Lung (tissue), 12 donors: ENCODE data around the gene NHSL1. TPM values are rescaled to one million over a fixed set of nuclear protein-coding genes. Genes with fewer than 3 reads are reported as not detected.
A peak's percentile ranks its signal among the peaks of the same experiment; 100 is the strongest.

Experiments
- ATAC-seq: fragments of 200-7000 bp; cut with Tn5 transposase; one replicate; pipeline ENCODE4 v1.9.1; 2020; ENCODE audit warnings: moderate number of reproducible peaks; ENCODE audit not compliant: insufficient read depth, low FRiP score
- DNase-seq, 3 donors: peaks; one replicate each; pipeline ENCODE4 v3.0.0-alpha.2; 2013 to 2017
- H3K27ac ChIP-seq, 2 donors: one replicate each; pipeline ENCODE4 v1.5.1; 2013; ENCODE audit warnings: mild to moderate bottlenecking in 2 of 2, moderate library complexity in 2 of 2, control low read depth in 1 of 2, inconsistent platforms in 1 of 2, low read depth in 1 of 2, low read length in 1 of 2
- H3K27me3 ChIP-seq, 3 donors: one replicate each; pipeline ENCODE4 v1.5.1; 2013; ENCODE audit warnings: low read length in 2 of 3; ENCODE audit not compliant: control insufficient read depth in 3 of 3, insufficient read depth in 3 of 3
- H3K36me3 ChIP-seq, 4 donors: one replicate each; pipeline ENCODE4 v1.5.1; 2013; ENCODE audit warnings: low read length in 4 of 4, mild to moderate bottlenecking in 1 of 4, moderate library complexity in 1 of 4; ENCODE audit not compliant: control insufficient read depth in 4 of 4, insufficient read depth in 4 of 4
- H3K4me1 ChIP-seq, 5 donors: one replicate each; pipeline ENCODE4 v1.5.1; 2013; ENCODE audit warnings: low read length in 5 of 5, mild to moderate bottlenecking in 2 of 5, moderate library complexity in 1 of 5; ENCODE audit not compliant: control insufficient read depth in 5 of 5, insufficient read depth in 5 of 5
- H3K4me3 ChIP-seq: one replicate; pipeline ENCODE4 v1.5.1; 2013; ENCODE audit warnings: mild to moderate bottlenecking, control low read depth, moderate library complexity
- H3K9ac ChIP-seq, 2 donors: one replicate each; pipeline ENCODE4 v1.5.1; 2013; ENCODE audit warnings: low read length in 2 of 2, control low read depth in 1 of 2; ENCODE audit not compliant: insufficient read depth in 1 of 2
- H3K9me3 ChIP-seq, 4 donors: one replicate each; pipeline ENCODE4 v1.5.1; 2013; ENCODE audit warnings: low read length in 3 of 4, mild to moderate bottlenecking in 1 of 4, moderate library complexity in 1 of 4; ENCODE audit not compliant: control insufficient read depth in 4 of 4, insufficient read depth in 3 of 4
- WGBS, 2 donors: extraction: QIAGEN DNeasy Blood & Tissue Kit; methylation state at CpG; one replicate each; pipeline ENCODE4 v1.1.7; 2013; 5-methylcytosine and 5-hydroxymethylcytosine counted together
- polyA plus RNA-seq, 2 donors: library from polyadenylated mRNA; stranded (reverse); fragments of 200-250 nt; gene quantifications; one replicate each; pipeline ENCODE4 v1.2.1, GENCODE V29; 2013
- total RNA-seq, 2 donors: library from RNA; depleted of rRNA in 1 of 2; stranded (reverse); fragments of >200 nt in 1 of 2; gene quantifications; one replicate each; pipeline ENCODE4 v1.2.1, GENCODE V29; 2014 to 2021
- TF ChIP-seq, protein P1 (sequence below): IDR thresholded peaks from 2 replicates; pipeline ENCODE4 v1.5.1; 2012; ENCODE audit warnings: mild to moderate bottlenecking; ENCODE audit errors: control extremely low read depth, extremely low read depth
- donor health status: control.
- donor health status: control.
- donor health status: Bipolar disorder and iron deficiency.
- donor health status: healthy.
- donor health status: DM: yes; HTN: yes; CAD: no.

The NHSL1 gene
- total and polyA plus RNA-seq, 4 donors, result 5.2 to 53.7 (median 30.4) TPM

DNA sequence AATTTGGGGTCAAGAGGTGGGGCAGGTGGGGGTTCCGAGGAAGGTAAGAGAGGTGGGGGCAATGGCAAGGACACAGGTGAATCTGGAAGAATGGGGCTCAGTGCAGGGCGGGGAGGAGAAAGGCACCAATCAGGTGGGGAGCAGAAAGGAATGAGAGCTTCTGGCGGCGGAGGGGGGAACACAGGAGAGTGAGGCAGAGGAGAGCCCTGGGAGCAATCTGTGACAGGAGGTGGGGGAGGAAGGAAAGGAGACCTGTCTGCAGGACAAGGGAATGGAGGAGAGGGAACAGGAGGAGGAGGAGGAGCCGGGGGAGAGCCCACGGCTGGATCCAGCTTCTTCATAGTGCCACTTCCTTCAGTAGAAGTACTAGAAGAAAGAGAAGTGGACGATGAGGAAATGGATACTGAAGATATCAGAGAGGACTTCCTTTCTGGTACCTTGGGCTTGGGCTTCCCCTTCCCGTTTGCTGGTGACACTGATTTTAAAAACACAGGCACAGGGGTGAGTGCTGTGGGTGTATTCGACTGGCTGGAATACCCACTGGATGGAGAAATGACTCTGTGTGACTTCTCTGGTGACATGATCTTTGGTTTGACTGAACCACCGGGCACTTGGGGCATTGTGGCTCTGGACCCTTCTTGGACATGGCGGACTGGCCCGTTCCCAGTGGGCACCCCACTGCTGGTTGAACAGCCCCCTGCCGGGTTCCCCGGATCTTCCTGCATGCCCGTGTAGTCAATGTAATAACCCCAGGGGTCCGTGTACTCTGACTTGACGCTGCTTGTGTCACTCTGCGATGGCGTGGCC, 67.8 kb downstream of the NHSL1 start:
- ATAC-seq (no peak), DNase-seq (no peak)
- peaks cover 0 to 14% (median 4%) of the 10 kb centered on the region in 4 donors for H3K36me3 ChIP-seq
- no peaks in the 10 kb centered on the region for H3K9me3 ChIP-seq
- peak overlapping the region in 1 of 2 donors; percentile 74 for H3K27ac ChIP-seq
- 74 to 81% methylated on average over 19 of the region's 19 CpGs for WGBS, 2 donors
- peaks cover 0 to 16% (median 3%) of the 10 kb centered on the region in 5 donors for H3K4me1 ChIP-seq
- TF ChIP-seq, protein P1, sequence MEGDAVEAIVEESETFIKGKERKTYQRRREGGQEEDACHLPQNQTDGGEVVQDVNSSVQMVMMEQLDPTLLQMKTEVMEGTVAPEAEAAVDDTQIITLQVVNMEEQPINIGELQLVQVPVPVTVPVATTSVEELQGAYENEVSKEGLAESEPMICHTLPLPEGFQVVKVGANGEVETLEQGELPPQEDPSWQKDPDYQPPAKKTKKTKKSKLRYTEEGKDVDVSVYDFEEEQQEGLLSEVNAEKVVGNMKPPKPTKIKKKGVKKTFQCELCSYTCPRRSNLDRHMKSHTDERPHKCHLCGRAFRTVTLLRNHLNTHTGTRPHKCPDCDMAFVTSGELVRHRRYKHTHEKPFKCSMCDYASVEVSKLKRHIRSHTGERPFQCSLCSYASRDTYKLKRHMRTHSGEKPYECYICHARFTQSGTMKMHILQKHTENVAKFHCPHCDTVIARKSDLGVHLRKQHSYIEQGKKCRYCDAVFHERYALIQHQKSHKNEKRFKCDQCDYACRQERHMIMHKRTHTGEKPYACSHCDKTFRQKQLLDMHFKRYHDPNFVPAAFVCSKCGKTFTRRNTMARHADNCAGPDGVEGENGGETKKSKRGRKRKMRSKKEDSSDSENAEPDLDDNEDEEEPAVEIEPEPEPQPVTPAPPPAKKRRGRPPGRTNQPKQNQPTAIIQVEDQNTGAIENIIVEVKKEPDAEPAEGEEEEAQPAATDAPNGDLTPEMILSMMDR, result no peak
- no peak overlapping the region for H3K4me3 ChIP-seq
- H3K27me3 ChIP-seq, result no peaks in the 10 kb centered on the region
- H3K9ac ChIP-seq, result no peak overlapping the region

DNA sequence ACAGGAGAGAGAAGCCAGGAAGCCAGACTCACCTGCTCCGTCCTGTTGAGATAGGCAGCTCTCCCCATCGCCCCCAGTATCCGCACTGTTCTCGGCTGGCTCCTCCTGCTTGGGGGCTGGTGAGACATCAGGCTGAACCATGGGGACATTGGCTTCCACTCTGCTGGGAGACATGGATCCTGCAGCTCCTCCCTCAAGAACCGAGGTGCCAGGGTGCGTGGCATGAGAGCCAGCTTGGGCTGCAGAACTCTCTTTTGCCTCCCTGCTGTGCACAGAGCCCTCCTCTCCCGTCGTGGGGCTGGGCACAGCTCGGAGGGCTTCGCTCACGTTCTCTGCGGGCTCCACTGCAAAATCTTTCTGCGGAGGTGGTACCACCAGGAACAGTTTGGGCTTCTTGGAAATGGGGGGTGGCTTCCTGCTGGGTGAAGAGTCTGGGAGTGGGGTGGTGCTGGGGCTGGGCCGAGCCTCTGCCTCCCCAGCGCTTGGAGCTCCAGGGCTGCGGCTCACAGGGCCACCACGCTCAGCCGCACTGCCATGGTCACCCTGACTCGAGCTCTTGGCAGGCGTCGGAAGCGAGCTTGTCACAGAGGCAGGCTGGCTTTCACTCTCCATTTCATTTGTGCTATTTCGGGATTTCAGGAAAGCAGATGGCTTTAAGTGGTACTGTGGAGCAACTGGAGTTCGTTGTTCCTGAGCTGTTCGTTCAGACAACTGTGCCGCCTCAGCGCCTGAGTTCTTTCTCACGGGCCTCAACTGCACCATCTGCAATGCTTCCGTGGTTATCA, 68.7 kb downstream of the NHSL1 start:
- H3K9ac ChIP-seq, result no peak overlapping the region
- TF ChIP-seq, protein P1, result no peak
- WGBS, 2 donors, result 89 to 93% methylated on average over 29 of the region's 29 CpGs
- ATAC-seq (no peak), DNase-seq (no peak)
- no peaks in the 10 kb centered on the region for H3K9me3 ChIP-seq
- no peak overlapping the region for H3K4me3 ChIP-seq
- peaks cover 0 to 14% (median 4%) of the 10 kb centered on the region in 4 donors for H3K36me3 ChIP-seq
- no peaks in the 10 kb centered on the region for H3K27me3 ChIP-seq
- H3K27ac ChIP-seq, result peak overlapping the region in 1 of 2 donors; percentile 74
- peaks cover 0 to 12% (median 3%) of the 10 kb centered on the region in 5 donors for H3K4me1 ChIP-seq

DNA sequence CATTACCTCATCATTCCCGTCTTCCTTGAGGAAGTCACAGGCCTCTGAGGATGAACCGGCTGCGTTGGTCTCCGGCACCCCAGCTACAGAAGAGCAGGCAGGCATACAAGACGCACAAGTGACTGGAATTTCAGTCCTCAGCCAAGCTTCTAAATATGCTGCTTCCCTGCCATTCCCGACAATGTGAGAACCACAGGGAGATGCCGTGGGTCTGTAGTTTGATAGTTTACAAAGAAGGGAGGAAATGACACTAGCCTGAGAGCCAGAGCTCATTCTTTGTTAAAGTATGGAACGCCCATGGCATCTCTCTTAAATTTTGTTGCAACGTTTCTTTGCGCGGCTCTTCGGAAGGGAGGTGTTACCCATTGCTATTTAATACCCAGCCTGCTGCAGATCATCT, 69.5 kb downstream of the NHSL1 start:
- 62 to 65% methylated on average over 12 of the region's 12 CpGs for WGBS, 2 donors
- H3K9ac ChIP-seq, result no peak overlapping the region
- DNase-seq, result peak in 2 of 3 donors; percentile 37 to 44
- no peak overlapping the region for H3K4me3 ChIP-seq
- H3K9me3 ChIP-seq, result no peaks in the 10 kb centered on the region
- H3K36me3 ChIP-seq, result peaks cover 0 to 14% (median 4%) of the 10 kb centered on the region in 4 donors
- H3K27me3 ChIP-seq, result no peaks in the 10 kb centered on the region
- H3K4me1 ChIP-seq, result peaks cover 0 to 12% (median 3%) of the 10 kb centered on the region in 5 donors
- H3K27ac ChIP-seq, result peak overlapping the region in 1 of 2 donors; percentile 35
- TF ChIP-seq, protein P1, result no peak
- no peak for ATAC-seq
